HG03095 (cell line): ENCODE measurements around the gene IMMT.

ENCODE experiments used
- ATAC-seq: cut with Tn5 transposase; IDR thresholded peaks from one replicate; pipeline ENCODE4 v1.9.1; 2021; ENCODE audit warnings: moderate library complexity; ENCODE audit not compliant: unreplicated experiment

IMMT gene

DNA sequence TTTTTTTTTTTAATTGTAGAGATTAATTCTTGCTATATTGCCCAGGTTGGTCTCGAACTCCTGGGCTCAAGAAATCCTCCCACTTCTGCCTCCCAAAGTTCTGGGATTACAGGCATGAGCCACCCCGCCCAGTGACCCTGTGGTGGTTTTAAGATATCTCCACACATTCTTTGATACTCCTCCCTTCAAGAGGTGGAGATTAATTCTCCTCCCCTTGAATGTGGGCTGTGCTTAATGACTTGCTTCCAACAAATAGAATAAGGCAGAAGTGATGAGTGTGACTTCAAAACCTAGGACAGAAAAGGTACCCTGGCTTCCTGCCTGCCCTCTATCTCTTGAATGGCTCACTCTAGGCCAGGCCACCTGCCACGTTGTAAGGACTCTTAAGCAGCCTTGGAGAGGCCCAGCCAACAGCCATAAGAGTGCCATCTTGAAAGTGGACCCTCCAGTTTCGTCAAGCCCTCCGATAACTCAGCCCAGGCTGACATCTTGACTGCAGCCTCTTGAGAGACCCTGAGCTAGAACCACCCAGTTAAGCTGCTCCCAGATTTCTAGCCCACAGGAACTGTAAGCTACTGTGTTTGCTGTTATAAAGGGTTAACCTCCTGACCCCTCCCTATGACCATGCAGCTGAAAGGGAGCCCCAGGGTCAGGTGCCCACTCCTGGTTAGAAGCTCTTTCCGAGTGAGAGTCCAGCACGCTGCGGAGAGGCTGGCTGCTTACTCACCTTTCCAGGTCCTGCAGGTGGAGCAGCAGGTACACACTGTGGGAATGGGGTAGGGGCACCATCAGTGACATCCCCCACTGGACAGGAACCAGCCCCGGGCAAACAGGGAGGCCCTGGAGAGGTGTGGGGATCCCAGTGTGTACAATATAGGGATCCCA is 31.6 kb upstream of the IMMT start:
- no peak for ATAC-seq

DNA sequence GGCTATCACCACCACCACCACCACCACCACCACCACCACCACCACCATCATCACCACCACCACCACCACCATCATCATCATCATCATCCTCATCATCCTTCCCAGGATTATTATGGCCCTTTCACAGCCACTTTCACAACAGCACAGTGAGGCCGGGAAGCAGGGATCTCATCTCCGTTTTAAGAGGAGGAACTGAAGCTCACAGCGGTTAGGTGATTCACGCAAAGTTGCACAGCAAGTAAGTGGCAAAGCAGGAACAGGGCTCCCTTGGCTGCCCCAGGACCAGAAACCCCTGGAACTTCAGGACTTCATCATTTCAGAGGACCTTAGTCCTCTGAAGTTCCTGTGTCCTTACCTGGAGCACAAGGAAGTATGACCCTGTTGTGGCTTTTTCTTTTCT is 30.8 kb upstream of the IMMT start:
- no peak for ATAC-seq

DNA sequence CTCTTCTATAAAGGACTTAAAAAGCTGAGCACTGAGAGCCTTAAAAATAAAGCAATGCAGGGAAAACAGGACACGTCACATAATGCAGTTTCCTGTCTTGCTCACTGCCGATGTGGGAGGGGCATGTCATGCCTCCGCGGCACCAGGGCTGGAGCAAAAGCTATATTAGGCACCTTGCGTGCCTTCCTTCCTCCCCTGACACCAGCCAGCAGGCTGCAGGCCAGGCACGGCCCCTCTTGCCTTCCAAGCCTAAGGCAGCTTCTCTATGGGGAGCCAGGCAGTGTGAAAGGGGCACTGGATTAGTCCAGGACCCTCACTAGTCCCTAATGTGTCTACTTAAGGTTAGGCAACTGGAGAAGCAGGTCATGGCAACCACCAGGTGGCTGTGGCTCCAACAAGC is 30.3 kb upstream of the IMMT start:
- no peak for ATAC-seq

DNA sequence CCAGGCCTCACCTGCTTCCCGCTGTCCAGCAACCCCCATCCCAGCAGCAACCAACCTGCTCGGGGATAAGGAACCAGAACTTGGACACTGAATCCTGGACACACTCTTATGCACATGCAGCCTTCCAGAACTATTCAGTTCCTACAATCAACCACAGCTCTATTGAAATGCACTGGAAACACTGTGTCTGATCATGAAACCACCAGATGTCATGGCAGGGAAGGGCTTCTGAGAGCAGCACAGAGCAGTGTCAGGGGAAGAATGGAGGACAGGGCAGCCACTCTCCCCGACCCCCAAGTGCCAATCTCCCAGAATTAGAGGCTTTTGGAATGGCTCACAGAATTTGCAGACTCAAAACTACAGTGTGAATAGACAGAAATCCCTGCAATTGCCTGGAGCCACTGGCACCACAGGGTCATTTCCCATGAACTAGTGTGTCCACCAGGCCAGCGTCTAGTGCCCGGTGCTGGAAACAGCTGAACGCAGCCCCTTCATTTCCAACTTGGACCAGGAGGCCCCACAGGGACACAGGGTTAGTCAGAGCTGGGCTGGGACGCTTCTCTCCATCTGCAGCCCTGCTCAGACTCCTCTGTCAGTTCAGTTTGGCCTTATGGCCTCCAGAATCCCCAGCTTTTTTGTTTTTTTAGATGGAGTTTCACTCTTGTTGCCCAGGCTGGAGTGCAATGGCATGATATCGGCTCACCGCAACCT is 29.5 kb upstream of the IMMT start:
- ATAC-seq, result no peak

DNA sequence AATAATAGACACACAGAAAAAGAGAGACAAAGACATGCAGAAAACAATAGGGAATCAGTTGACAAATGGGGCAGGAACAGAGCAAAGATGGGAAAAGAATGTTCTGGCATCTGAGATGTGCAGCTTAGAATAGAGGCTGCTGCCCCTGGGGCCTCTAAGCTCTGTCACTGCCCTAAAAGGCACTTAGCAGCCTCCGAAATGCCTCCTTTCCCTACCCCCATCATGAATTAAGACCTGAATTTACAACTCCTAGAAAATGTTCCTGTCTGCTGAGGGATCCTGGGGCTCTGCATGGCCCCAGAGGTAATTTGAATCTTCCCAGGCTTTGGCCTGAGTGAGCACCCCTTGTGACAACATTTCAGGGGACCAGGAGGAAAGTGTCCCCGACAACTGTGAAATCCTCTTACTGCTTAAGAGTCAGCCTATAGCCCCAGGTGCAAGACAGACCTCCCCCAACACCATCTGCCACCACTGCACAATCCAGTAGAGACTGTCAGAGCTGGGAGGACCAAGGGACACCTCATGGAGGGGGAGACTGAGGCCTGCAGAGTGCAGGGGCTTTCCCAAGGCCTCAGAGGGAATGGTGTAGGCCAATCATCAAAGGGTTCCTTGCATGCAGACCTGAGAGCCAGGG is 28.8 kb upstream of the IMMT start:
- no peak for ATAC-seq

DNA sequence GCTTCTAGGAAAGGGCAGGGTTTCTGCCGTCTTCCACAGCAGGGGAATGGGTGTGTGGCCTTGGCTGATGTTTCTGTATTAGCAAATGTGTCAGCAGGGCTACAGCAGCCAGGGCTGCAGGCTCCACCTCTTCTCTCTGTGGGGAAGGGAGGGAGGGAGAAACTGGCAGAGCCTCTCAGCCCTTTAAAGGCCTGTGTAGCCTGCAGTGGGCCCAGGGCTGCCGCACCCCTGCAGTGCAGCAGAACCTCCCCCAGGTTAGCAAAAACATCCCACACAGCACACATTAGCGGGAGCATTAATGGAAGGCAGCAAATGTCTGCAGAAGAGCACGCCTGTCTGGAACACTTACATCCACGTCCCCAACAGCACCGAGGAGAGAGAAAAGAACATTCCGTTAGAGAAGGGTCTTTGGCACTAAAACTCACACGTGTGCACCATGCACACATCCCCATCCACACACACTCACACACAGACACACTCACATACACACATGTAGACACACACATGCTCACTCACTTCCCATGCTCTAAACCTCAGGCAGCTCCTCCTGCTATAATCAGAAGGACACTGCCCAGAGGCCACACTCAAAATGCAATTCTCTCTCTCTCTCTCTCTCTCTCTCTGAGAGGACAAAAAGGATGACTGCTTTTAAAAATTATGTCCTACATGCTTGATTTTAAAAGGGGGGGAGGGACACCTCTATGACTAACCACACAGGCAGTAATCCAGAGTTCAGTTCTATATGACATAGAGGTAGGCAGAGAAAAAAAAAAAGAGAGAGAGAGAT is 28.1 kb upstream of the IMMT start:
- no peak for ATAC-seq

DNA sequence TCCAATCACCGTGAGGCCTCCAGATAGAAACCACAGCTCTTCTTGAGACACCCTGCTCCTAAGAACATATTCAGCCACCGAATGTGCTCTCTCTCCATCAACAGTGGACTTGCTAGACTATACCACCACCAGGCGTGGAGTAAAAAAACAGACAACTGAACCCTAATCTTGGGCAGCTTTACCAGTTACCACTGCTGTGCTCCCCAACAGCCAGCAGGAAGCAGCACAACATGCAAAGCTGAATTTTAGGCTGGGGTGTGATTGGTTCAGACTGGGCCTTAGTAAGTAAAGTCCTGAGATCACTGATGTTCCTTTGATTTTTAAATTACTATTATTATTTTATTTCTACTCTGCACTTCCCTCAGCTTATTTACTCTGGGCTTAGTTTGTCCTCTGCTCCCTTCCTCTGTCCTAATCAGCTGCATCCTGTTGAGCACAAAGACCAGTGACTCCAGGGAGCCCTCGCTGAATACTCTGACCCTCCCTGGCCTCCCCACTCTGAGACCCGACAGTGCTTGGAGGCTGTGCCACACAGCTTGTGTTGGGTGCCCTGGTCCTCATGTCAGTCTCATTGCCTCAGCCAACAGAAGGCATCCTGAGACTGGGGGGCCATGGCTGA is 25.9 kb upstream of the IMMT start:
- peak; percentile 61 for ATAC-seq

DNA sequence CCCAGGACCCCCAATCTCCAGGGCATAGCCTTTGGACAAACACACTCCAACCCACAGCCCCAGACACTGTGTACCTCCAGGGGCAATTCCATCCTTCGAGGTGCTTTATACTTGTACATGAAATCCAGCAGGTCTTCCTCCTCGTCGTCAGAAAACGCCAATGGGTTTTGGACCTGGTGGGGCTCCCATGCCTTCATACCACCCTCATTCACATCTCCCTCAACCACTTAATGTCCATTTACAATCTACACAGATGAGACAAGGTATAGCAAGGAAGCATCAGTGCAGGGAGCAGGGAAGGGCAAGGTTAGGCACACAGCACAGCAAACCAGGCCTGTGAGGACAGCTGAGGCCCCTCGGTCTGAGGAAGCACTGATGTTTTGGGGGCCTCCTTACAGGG is 24.6 kb upstream of the IMMT start:
- ATAC-seq, result no peak

DNA sequence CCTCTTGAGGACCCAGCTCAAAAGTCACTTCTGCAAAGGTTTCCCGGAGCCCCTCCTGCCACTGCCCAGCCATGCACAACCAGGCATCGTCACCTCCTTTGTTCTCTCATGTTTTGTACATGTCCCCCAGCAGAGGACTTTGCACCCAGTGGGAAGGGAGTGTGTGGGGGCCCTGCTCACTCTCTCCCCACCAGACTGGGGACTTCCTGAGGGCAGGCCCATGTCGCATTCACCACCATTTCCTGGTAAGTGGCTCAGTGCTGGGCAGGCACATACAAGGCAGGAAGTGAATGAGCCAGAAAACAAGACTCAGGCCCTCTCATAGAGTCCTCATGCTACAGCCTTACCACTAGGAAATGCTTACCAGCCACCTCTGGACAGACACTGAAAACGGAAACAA is 22.9 kb upstream of the IMMT start:
- ATAC-seq, result no peak

DNA sequence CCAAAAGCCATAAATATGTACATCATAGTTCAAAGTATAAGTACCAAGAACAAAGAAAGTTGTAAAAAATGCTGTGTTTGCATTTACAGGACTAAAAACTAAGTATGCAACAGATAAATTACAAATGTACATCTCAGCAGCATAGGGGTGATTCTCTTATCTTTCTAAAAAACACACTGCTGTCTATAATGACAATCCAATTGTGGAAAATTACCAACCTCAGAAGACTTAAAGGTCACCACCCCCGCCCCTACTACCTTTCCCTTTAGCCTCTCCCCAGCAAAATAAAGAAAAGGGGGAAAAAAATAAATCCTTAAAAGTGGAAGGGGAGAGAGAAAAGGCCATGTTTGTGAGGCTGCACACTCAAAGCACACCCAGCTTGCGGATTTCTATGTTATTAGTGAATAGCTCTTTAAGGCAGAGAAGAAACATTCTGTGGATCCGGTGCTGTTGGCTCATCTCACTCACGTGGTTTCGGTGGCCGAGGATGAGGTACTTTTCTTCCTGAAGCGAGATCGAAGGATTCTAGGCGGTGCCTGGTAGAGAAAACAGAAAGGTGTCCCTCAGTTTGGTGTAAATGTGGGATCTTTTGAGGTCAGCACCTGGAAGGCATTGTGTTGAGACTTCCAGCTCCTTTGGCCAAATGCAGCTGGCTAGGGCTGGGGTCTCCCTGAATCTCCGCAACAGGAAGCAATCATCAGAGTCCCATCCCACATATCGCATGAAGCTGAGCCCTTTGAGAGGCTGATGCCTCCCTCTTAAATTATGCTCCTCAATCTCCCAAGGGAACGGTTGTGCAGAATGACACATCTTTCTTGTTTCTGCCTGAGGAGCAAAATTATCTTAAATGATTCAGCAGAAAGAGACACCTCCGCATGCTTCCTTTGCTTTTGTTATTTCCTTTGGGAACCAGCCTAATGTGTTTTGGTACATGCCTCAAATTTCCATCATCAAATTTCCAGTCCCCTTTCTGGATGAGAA is 21.6 kb upstream of the IMMT start:
- no peak for ATAC-seq

DNA sequence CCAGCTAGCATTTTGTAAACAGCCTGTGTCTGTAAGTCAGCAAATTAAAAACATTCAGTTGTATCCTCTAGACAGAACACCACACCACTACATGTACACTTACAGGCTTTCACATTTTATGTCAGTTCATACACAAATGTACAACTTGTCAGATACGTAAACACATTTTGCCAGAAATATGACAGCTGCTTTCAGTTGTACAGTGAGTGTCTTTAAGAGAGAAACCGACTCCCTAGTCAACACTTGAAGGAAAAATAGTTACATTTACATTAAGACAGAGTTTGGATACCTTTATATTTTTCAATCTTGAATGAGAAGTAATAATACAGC is 19.2 kb upstream of the IMMT start:
- no peak for ATAC-seq

DNA sequence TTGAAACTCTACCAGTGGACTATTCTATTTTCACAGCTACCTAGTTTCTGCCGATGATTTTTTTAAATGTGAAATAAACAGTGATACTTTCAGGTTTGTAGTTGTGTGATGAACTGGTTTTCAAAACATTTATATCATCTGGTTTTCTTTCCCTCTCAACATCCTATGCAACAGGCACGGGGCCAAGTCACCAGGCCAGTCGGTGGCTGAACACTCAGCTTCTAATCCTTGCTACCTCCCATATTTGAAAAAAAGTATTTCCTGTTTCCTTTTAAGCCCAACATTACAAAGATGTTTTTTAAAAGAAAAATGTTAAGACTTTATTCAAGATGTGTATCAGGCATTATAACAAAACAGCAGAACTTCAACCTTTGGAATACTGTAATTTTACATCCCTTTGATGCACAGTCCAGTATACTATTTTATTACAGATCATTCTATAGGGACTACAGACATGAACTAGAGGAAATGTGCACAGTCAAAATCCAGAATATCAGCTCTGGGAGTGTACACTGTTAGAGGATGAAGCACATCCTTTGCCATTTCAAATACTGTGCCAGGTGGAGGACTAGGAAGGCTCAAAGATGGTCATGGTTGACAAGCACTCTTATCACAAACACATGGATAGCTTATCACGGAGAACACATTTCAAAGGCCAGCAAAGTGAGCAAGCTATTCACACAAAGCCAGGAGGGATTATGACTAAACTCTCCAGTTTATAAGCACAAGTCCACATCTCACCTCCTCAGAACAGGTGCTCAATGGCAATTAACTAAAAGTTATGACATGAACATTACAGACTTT is 18.6 kb upstream of the IMMT start:
- ATAC-seq, result no peak

DNA sequence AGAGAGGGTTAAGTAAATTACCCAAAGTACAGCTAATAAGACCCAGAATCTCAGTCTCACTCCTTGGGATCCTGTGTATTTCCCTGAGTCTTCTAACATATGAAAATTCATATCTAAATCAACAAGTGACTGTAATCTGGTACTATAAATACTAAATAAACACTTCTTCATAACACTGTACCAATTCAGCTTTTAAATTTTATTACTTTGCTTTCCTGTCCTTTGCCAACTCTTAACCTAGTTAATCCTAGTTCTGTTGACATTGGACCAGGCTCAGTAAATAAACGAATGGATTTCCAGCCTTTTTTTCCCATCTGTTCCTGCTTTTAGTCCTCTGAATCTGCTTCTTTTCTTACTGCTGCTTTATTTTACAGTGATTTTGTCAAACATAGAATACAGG is 17.8 kb upstream of the IMMT start:
- ATAC-seq, result no peak

DNA sequence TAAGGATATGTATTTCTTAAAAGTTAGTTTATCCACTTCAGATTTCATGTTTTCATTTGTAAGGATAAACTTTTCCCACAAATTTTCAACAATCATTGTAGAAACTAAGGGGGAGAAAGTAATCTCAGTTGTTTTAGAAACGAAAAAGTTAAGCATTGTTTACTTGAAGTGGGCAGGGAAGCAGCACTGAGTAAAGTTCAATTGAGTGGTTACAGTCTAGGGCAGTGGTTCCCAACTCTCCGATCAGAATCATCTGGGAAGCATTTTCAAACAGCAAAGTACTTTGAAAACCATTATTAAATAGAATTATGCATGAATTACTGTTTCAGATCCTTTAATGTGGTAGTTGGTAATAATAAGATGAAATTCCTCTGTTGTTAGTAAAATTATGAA is 16.5 kb upstream of the IMMT start:
- ATAC-seq, result no peak

DNA sequence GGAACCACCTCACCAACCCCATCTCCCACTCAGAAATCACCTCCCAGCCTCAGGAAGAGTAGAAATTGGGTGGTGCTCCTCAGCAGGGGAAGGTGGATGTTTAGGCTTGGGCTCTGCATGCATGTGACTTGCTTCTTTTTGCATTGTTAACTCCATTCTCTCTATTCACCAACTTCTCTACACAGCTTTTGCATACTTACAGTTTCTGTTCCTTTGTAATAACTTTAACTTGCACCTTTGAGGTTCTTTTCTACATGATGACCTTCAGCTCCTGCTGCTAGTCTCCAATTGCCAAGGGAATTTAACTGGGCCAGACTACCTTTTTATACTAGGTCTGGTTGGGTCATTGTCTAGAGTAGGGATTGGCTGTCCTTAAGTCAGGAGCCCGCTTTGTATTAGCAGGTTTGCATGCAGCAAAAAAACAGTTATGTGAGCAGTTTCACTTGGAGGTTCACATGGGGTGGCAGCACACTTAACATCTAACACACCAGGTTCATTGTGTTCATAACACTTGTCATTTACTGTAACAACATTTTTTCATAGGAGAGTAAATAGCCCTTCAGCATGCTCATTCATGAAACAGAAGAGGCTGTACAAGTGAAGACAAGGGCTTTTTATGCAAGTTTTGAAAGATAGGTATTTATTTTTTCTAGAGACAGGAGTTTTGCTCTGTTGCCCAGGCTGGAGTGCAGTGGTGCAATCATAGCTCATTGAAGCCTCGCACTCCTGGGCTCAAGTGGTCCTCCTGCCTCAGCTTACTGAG is 16.0 kb upstream of the IMMT start:
- no peak for ATAC-seq

DNA sequence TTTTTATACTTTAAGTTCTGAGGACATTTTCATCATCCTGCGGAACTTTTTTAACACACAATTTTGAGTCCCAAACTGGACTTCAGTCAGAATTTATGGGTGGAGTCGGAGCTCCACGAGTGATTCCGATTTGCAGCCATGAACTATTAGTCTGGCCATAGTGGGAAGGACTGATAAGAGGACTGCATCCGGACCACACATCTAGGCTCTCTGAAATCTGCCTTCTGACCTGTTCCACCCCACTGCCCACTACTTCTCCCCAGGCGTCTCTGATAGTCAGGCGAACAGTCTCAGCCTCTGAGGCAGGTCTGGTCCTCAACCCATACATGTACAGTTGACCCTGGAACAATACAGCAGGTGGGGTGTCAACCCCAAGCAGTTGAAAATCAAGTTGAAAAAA is 9.2 kb upstream of the IMMT start:
- ATAC-seq, result no peak

DNA sequence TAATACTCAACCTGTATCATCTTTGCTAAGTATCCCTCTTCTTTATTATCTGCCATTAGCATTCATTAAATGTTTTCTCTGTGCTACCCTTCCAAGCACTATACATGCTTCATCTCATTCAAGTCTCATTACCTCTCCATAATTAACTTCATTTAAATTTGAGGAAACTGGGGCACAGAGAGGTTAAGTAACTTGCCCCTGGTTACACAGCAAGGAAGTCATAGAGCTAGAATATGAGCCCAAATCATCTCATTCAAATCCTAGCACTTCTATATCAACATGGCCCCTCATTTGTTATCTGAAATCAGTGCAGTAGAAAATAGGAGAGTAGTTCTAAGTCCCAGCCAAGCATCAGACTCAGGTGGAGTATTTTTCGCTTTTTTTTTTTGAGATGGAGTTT is 8.4 kb upstream of the IMMT start:
- no peak for ATAC-seq

DNA sequence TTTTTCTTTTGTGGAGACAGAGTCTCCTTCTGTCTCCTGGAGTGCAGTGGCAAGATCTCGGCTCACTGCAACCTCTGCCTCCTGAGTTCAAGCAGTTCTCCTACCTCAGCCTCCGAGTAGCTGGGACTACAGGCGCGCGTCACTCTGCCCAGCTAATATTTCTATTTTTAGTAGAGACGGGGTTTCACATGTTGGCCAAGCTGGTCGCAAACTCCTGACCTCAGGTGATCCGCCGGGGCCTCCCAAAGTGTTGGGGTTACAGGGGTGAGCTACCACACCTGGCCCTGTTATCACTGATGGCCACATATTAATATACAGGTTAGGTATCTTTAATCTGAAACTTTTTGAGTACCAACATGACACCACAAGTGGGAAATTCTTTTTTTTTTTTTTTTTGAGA is 7.4 kb upstream of the IMMT start:
- no peak for ATAC-seq
